ENCODE data around the gene TBC1D3L.
"Not testable (repeated sequence)": the region's sequence is repeated elsewhere in the genome, so short reads cannot be mapped to it uniquely, and the experiment has no call there.

The TBC1D3L gene

DNA sequence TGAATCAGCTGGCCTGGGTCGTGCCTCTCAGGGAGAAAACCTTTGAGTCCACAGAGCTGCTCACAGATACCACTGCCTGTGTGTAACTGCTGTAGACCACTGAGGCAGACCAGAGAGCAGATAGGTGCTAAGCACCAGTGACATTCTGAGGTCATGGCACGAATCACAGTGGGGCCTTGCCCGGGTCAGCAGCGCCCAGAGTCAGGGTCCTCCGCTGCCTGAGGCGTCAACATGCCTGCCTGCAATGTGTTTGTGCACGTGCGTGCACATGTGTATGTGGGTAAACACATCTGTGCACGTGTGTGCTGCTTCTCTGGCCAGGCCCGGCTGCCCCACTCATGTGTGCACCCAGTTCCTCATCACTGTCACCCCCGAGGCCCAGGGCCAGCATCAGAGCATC, at the start of gene TBC1D3L:
TSS of gene TBC1D3L (minus strand) at position 101 of the 400 bp plus-strand sequence. CDS start 1,540 bp downstream, outside the sequence.
- not testable (repeated sequence) for H3K79me2 ChIP-seq; H3K4me1 ChIP-seq; H3K27me3 ChIP-seq (ENCODE audit: control insufficient read depth, insufficient read depth, low read length); H3K9ac ChIP-seq; H3K36me3 ChIP-seq (ENCODE audit: control insufficient read depth, insufficient read depth, low read length); H3K4me2 ChIP-seq (ENCODE audit: low read length); H3K27ac ChIP-seq; H3K4me3 ChIP-seq (ENCODE audit: low read depth, low read length); H2AFZ ChIP-seq; H3K9me3 ChIP-seq (ENCODE audit: control insufficient read depth, low read length)

DNA sequence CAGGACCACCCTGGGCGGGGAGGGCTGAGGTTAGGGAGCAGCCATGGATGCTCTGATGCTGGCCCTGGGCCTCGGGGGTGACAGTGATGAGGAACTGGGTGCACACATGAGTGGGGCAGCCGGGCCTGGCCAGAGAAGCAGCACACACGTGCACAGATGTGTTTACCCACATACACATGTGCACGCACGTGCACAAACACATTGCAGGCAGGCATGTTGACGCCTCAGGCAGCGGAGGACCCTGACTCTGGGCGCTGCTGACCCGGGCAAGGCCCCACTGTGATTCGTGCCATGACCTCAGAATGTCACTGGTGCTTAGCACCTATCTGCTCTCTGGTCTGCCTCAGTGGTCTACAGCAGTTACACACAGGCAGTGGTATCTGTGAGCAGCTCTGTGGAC, 14.8 kb upstream of the TBC1D3L start, which contains the start of gene TBC1D3D:
TSS of gene TBC1D3D (plus strand) at position 301 of the 400 bp plus-strand sequence. CDS start 1,585 bp downstream, outside the sequence.
- H3K4me3 ChIP-seq (ENCODE audit: low read depth, low read length); H3K4me2 ChIP-seq (ENCODE audit: low read length); H3K79me2 ChIP-seq; H3K27me3 ChIP-seq (ENCODE audit: control insufficient read depth, insufficient read depth, low read length); H3K9me3 ChIP-seq (ENCODE audit: control insufficient read depth, low read length); H3K36me3 ChIP-seq (ENCODE audit: control insufficient read depth, insufficient read depth, low read length); H3K9ac ChIP-seq; H3K27ac ChIP-seq; H2AFZ ChIP-seq; H3K4me1 ChIP-seq: not testable (repeated sequence)
